IMR-90 (cell line): ENCODE results near the gene SGCA. TPM values are rescaled to one million over a fixed set of nuclear protein-coding genes. Genes with fewer than 3 reads are reported as not detected.
A peak's percentile ranks its signal among the peaks of the same experiment; 100 is the strongest.

Experiments
- ATAC-seq: fragments of 200-7000 bp; cut with Tn5 transposase; 2 replicates; pipeline ENCODE4 v1.9.1; 2020; ENCODE audit warnings: low read depth, mild to moderate bottlenecking, moderate library complexity
- BruUV-seq: library from RNA; stranded (reverse); fragments of 400-500 nt; replicated peaks from 2 replicates; lab custom pipeline; 2021; lab: Mats Ljungman, UMichigan
- CTCF ChIA-PET: fragments of 300-600 bp; formaldehyde crosslinking; extraction: SDS; loops from one replicate; lab custom pipeline; 2021; ENCODE audit warnings: antibody characterized with exemption; lab: Yijun Ruan, JAX
- POLR2A ChIA-PET: fragments of 300-600 bp; sonication (Branson Sonifier 250); formaldehyde crosslinking; loops from one replicate; lab custom pipeline; 2022; ENCODE audit warnings: antibody characterized with exemption; ENCODE audit not compliant: unreplicated experiment; lab: Charles Lee
- DNase-seq: peaks from one replicate; pipeline ENCODE4 v3.0.0; 2013
- H2AFZ ChIP-seq: replicated peaks from 2 replicates; pipeline ENCODE3; 2013; ENCODE audit warnings: low read length, mild to moderate bottlenecking; ENCODE audit not compliant: poor library complexity
- H2AK5ac ChIP-seq: 2 replicates; pipeline ENCODE4 v1.6.1; 2013; ENCODE audit warnings: low read depth, low read length, inconsistent platforms
- H2AK9ac ChIP-seq: replicated peaks from 2 replicates; pipeline ENCODE3; 2013; ENCODE audit warnings: mild to moderate bottlenecking, low read depth, low read length, moderate library complexity; ENCODE audit not compliant: poor library complexity
- H2BK120ac ChIP-seq: 2 replicates; pipeline ENCODE4 v1.6.1; 2013; ENCODE audit warnings: low read depth, low read length, inconsistent platforms
- H2BK15ac ChIP-seq: 3 replicates; pipeline ENCODE4 v1.6.1; 2013; ENCODE audit warnings: low read depth, low read length, inconsistent platforms
- H2BK20ac ChIP-seq: 2 replicates; pipeline ENCODE4 v1.6.1; 2013; ENCODE audit warnings: low read depth, mild to moderate bottlenecking, inconsistent platforms, low read length, moderate library complexity
- H2BK5ac ChIP-seq: 2 replicates; pipeline ENCODE4 v1.6.1; 2013; ENCODE audit warnings: mild to moderate bottlenecking, low read depth, low read length, inconsistent platforms; ENCODE audit not compliant: poor library complexity, severe bottlenecking
- H3K14ac ChIP-seq: replicated peaks from 2 replicates; pipeline ENCODE4 v1.6.1; 2013; ENCODE audit warnings: low read depth, low read length, inconsistent platforms
- H3K18ac ChIP-seq: 2 replicates; pipeline ENCODE4 v1.6.1; 2013; ENCODE audit warnings: low read depth, low read length, control low read depth
- H3K23ac ChIP-seq: 2 replicates; pipeline ENCODE4 v1.6.1; 2013; ENCODE audit warnings: low read depth, low read length, inconsistent platforms
- H3K27ac ChIP-seq: 2 replicates; pipeline ENCODE4 v1.5.1; 2013; ENCODE audit warnings: mild to moderate bottlenecking, control low read depth, low read length; ENCODE audit not compliant: insufficient read depth
- H3K27me3 ChIP-seq: 2 replicates; pipeline ENCODE4 v1.6.1; 2013; ENCODE audit warnings: low read length; ENCODE audit not compliant: control insufficient read depth, insufficient read depth
- H3K36me3 ChIP-seq: 2 replicates; pipeline ENCODE4 v1.6.1; 2013; ENCODE audit warnings: low read length, mixed read lengths; ENCODE audit not compliant: control insufficient read depth, insufficient read depth
- H3K4ac ChIP-seq: 2 replicates; pipeline ENCODE4 v1.6.1; 2013; ENCODE audit warnings: low read depth, low read length, inconsistent platforms
- H3K4me1 ChIP-seq: 2 replicates; pipeline ENCODE4 v1.6.1; 2013; ENCODE audit warnings: low read length, mixed read lengths; ENCODE audit not compliant: control insufficient read depth, insufficient read depth
- H3K4me2 ChIP-seq: 2 replicates; pipeline ENCODE4 v1.6.1; 2013; ENCODE audit warnings: low read depth, mild to moderate bottlenecking, control low read depth, low read length, moderate library complexity
- H3K4me3 ChIP-seq: 2 replicates; pipeline ENCODE4 v1.5.1; 2013; ENCODE audit warnings: low read depth, mild to moderate bottlenecking, control low read depth, low read length, moderate library complexity; ENCODE audit not compliant: insufficient read depth
- H3K56ac ChIP-seq: 2 replicates; pipeline ENCODE4 v1.6.1; 2013; ENCODE audit warnings: low read length, inconsistent platforms; ENCODE audit not compliant: insufficient read depth; ENCODE audit errors: extremely low read depth
- H3K79me1 ChIP-seq, 2 experiments: 2 replicates each; pipeline ENCODE4 v1.6.1; 2013; ENCODE audit warnings: low read length in 2 of 2, inconsistent platforms in 1 of 2, low read depth in 1 of 2
- H3K9ac ChIP-seq: 2 replicates; pipeline ENCODE4 v1.6.1; 2013; ENCODE audit warnings: low read depth, low read length, control low read depth
- H3K9me1 ChIP-seq: 2 replicates; pipeline ENCODE4 v1.6.1; 2013; ENCODE audit warnings: low read length, inconsistent platforms; ENCODE audit not compliant: insufficient read depth
- H3K9me3 ChIP-seq: 2 replicates; pipeline ENCODE4 v1.6.1; 2013; ENCODE audit warnings: low read length; ENCODE audit not compliant: control insufficient read depth, insufficient read depth
- H4K20me1 ChIP-seq: 2 replicates; pipeline ENCODE4 v1.6.1; 2013; ENCODE audit warnings: low read length, inconsistent platforms; ENCODE audit not compliant: insufficient read depth
- H4K5ac ChIP-seq: 2 replicates; pipeline ENCODE4 v1.6.1; 2013; ENCODE audit warnings: mild to moderate bottlenecking, low read depth, low read length, control low read depth
- H4K8ac ChIP-seq, 2 experiments: 2 replicates each; pipeline ENCODE4 v1.6.1; 2013; ENCODE audit warnings: low read depth in 2 of 2, low read length in 2 of 2, control low read depth in 1 of 2, inconsistent platforms in 1 of 2
- H4K91ac ChIP-seq: 2 replicates; pipeline ENCODE4 v1.6.1; 2013; ENCODE audit warnings: low read depth, low read length, inconsistent platforms; ENCODE audit not compliant: insufficient read depth
- BHLHE40 ChIP-seq: fragments of 150-350 bp; IDR thresholded peaks from 2 replicates; pipeline ENCODE4 v1.6.1; 2016; ENCODE audit warnings: mild to moderate bottlenecking, low read depth, low read length
- CEBPB ChIP-seq: IDR thresholded peaks from 2 replicates; pipeline ENCODE4 v1.6.1; 2012; ENCODE audit warnings: low read depth, low read length, improper control_type of control experiment
- ELK1 ChIP-seq: fragments of 150-350 bp; IDR thresholded peaks from 2 replicates; pipeline ENCODE4 v1.6.1; 2016; ENCODE audit warnings: low read depth, mild to moderate bottlenecking, low read length, moderate library complexity, borderline replicate concordance
- MAFK ChIP-seq: IDR thresholded peaks from 2 replicates; pipeline ENCODE4 v1.6.1; 2012; ENCODE audit warnings: low read depth, low read length, improper control_type of control experiment
- MAZ ChIP-seq: IDR thresholded peaks from 2 replicates; pipeline ENCODE4 v1.6.1; 2012; ENCODE audit warnings: low read depth, mild to moderate bottlenecking, low read length, improper control_type of control experiment, moderate library complexity, borderline replicate concordance
- MXI1 ChIP-seq: IDR thresholded peaks from 2 replicates; pipeline ENCODE4 v1.6.1; 2012; ENCODE audit warnings: low read depth, mild to moderate bottlenecking, low read length, moderate library complexity, borderline replicate concordance
- NFE2L2 ChIP-seq: fragments of 150-350 bp; IDR thresholded peaks from 2 replicates; pipeline ENCODE4 v1.6.1; 2016; ENCODE audit warnings: low read depth, mild to moderate bottlenecking, low read length
- SMC3 ChIP-seq: fragments of 150-350 bp; IDR thresholded peaks from 2 replicates; pipeline ENCODE4 v1.6.1; 2016; ENCODE audit warnings: low read depth, mild to moderate bottlenecking, antibody characterized with exemption, low read length, moderate library complexity
- WGBS, 2 experiments: methylation state at CpG; one replicate each; pipeline versions ENCODE4 v1.1.5 to v1.1.7; 2013; ENCODE audit warnings: missing lambda C conversion rate in 2 of 2; ENCODE audit not compliant: insufficient read length in 1 of 2; ENCODE audit errors: extremely low coverage in 2 of 2; 5-methylcytosine and 5-hydroxymethylcytosine counted together
- dilution Hi-C: fragments of 300-500 bp; cut with HindIII; formaldehyde crosslinking; loops from one replicate; pipeline ENCODE4 v1.14.3; 2018; ENCODE audit warnings: low sequenced_read_pairs; ENCODE audit not compliant: unreplicated experiment
- in situ Hi-C: fragments of 300-500 bp; cut with MboI; formaldehyde crosslinking; loops from 3 replicates; pipeline ENCODE4 v1.14.3; 2019; ENCODE audit warnings: low sequenced_read_pairs, inconsistent platforms, mixed read lengths
- intact Hi-C: fragments of 100-400 bp; cut with micrococcal nuclease; formaldehyde crosslinking; loops from 2 replicates; pipeline ENCODE4 v1.10.0; 2022
- polyA plus RNA-seq, 3 experiments: library from polyadenylated mRNA; depleted of rRNA; stranded (reverse); fragments of >200 nt; gene quantifications; 2 replicates each; pipeline ENCODE4 v1.2.3, GENCODE V29; 2012; ENCODE audit warnings: low replicate concordance in 1 of 3
- total RNA-seq: library from RNA; depleted of rRNA; stranded (reverse); fragments of >200 nt; gene quantifications from 2 replicates; pipeline ENCODE4 v1.2.3, GENCODE V29; 2012

Gene SGCA
- total and polyA plus RNA-seq, 2 of the 4 experiments (the other 2 are of a cell fraction): 0.19 TPM; not detected in 1

- Histone ChIP-seq H3K9me3 (no peaks in the 10 kb centered on the region), H3K18ac (no peak overlapping the region), H2BK20ac (no peak overlapping the region), H2BK120ac (peak overlapping the region; percentile 9; the same call in 1 of the 2 replicates), H3K27me3 (no peaks in the 10 kb centered on the region), H2AK5ac (peak overlapping the region; percentile 55), H3K14ac (0 out of 2 replicates have a peak overlapping the region, but pooled peaks have one; percentile 22), H3K23ac (peak overlapping the region; percentile 46; the same call in 1 of the 2 replicates), H3K9ac (no peak overlapping the region), H4K20me1 (peaks cover 76% of the 10 kb centered on the region), H2AFZ (peak overlapping the region; percentile 9), H3K4ac (peak overlapping the region; percentile 51), H3K36me3 (peaks cover 40% of the 10 kb centered on the region), H4K8ac (peak overlapping the region in 1 of 2 experiments; percentile 6; a peak in 2 of 4 replicates), H2BK15ac (no peak overlapping the region), H2AK9ac (peak overlapping the region; percentile 39), H4K91ac (no peak overlapping the region), H3K4me1 (peaks cover 17% of the 10 kb centered on the region), H3K4me3 (no peak overlapping the region), H4K5ac (no peak overlapping the region), H2BK5ac (peak overlapping the region; percentile 29), H3K56ac (no peak overlapping the region), H3K9me1 (peaks cover 22% of the 10 kb centered on the region), H3K4me2 (no peak overlapping the region), H3K27ac (peak overlapping the region; percentile 39; the same call in 1 of the 2 replicates), H3K79me1 (peaks cover 8 to 28% of the 10 kb centered on the region in 2 experiments; a peak in 3 of 4 replicates)
- dilution Hi-C loops: no loop called here
- ChIA-PET CTCF (no interaction called here), POLR2A (interaction anchor here (0.5 to 2.0 kb wide), 7 partner anchors 9 to 108 kb away, joined by 3 to 5 read pairs (median 4); partner anchors contain the start of gene TMEM92)
- BruUV-seq: no TSS peak
- TF ChIP-seq BHLHE40 (peak; percentile 48; the same call in 1 of the 2 replicates), MXI1 (no peak), SMC3 (no peak), MAZ (no peak), MAFK (no peak), NFE2L2 (no peak), ELK1 (no peak), CEBPB (peak; percentile 71; the same call in 1 of the 2 replicates)
- intact Hi-C loops: no loop called here
- peak; percentile 65 for DNase-seq
- 73% methylated on average over 9 of the region's 12 CpGs; no CpG with 5 or more reads in 1 of the 2 experiments for WGBS, 2 experiments
- in situ Hi-C loops: no loop called here
- ATAC-seq: no peak
Measured at GRCh38 chr17:50181591-50182560, 16.1 kb downstream of the SGCA start.
